SKM-1 treated with dmso at 0.1 percent for 144 hours (cell line): ENCODE results near the gene APIP.

Experiments
- DNase-seq: peaks from one replicate; lab custom pipeline; 2025; ENCODE audit not compliant: unreplicated experiment; lab: John Stamatoyannopoulos, UW

Gene APIP

DNA sequence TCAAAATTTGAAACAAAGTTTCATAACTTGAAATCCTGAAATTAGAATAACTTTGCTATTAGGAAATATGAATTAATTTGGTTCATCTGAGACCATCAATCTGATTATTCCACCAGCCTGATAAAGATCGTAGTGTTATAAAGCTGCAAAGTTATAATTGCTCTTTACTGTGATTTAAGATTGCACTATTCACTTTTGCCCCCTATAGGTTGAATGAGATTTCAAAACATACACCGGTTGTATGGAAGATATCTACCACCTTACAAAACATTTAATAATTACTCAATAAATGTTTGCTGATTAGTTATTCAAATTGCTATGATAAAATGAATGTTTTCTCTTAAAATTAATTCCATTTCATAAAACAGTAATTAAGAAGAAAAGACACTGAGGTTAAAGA is 26.1 kb downstream of the APIP start:
- DNase-seq = no peak

DNA sequence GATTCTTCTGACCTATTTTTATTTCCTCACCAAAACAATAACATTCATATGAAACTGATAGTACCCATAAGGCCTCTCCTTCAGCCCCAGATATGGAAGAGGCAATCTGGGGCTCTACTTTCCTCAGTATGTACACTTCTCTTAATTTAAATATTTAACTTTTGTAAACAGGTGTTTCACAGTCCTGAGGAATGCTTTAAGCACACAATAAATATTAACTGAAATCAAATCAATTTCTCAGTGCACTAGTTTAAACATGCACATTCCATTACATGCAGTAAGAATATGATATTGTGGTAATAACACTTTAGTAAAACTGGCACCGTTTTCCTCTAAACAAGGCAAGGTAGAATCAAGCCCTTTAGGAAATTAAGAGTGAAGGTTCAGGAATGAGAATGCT is 28.9 kb downstream of the APIP start:
- DNase-seq = no peak

DNA sequence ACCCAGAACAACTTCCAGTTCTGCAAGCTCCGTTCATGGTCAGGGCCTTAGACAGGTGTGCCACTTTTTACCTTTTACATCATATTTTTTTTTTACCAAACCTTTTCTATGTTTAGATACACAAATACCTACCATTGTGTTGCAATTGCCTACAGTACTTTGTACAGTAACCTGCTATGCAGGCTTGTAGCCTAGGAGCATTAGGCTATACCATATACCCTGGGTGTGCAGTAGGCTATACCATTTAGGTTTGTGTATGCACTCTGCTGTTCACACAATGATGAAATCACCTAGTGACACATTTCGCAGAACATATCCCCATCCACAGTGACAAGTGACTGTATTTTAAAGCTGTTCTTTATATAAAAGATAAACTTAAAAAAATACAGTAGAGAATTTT is 29.6 kb downstream of the APIP start:
- no peak for DNase-seq

DNA sequence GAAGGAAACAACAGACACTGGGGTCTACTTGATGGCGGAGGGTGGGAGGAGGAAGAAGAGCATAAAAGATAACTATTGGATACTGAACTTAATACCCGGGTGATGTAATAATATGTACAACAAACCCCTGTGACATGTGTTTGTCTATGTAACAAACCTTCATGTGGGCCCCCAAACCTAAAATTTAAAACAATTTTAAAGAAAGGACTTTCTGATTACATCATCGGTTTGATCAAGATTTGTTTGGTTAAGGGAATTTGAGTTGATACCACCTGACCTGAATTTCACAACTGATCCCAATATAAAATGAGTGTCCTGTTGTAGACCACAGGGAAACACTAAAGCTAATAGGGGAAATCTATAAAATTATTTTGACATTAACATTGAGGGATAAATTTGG is 34.3 kb downstream of the APIP start:
- DNase-seq = no peak

DNA sequence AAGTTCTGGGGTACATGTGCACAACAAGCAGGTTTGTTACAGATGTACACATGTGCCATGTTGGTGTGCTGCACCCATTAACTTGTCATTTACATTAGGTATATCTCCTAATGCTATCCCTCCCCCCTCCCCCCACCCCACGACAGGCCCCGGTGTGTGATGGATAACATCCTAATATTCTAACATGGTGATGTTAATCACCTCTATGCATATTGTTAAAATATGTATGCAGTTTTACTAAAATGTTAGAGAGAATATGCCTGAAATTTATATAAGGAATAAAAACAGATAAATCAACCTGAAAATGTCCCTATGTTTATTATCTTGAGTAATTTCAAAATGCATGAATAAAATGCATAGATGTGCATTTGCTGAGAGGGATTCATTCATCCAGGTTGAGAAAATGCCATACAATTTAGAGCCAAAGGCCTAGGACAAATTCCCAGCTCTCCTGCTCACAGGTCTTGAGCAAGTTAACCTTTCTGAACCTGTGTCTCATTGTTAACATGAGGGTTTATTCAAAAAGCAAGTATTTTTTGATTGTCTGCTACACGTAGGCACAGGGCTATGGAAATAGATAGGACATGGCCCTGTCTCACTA is 38.7 kb downstream of the APIP start:
- no peak for DNase-seq

DNA sequence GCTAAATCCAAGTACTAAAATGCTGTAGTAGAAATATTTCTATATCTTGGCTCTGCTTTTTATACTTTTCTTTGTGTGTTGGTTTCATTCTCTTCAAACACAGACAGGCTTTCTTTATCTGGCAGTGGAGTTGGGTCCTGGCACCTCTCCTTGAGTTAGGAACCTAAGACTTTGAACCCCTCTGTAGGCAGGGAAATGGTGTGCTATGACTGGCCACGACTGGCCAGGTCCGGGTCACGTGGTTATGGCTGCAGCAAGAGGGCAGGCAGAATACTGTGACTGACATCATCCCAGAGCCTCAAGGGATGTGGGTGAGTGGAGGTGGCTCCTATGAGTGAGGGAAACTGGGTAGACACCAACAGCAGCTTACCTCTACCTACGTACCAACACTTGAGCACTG is 42.0 kb downstream of the APIP start:
- no peak for DNase-seq

DNA sequence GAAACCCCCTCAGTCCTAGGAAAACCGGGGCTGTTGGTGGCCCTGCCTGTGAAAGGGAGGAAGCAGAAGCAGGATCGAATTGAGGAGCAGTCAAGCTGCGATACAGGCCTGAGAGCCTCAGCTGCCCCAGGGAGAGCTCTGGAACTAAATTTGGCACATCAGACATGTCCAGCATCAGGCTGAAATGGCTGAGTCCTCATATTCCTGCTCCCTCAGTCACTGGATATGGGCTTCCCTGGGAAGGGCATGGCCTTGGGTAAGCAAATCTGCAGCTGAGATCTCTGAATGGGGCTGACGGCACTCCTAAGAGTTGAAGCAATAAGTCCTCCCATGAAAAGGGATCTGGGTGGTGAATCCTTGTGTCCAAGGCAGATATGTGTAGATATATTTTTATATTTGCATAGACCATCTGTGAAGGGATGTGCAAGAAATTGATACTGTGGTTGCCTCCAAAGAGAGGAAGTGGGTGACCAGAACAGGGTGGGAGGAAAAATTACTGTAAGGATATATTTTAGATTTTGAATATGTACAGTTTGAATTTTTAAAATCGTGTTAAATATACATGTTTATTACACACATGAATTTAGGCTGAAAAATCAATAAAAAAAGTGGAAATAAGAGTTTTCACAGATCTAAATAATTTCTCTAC is 45.5 kb downstream of the APIP start:
- DNase-seq = no peak

DNA sequence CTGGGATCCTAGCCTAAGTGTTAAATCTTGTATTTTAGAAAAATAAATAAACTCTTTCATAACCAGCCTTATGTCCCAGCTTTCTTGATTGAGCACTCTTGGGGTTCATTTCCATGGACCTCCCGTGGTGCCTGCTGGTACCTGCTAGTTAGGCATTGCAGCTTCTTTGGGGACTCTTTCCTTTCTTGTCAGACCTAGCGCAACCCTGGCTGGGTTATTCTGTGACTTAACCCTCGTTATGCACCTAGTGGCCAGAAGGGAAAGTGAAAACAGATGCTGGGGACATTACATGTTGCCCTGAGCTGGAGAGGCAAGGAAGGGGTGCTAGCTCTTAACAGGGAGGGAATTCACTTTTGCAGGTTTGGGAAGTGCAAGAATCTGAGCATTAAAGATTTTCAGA is 46.8 kb downstream of the APIP start:
- DNase-seq = no peak

DNA sequence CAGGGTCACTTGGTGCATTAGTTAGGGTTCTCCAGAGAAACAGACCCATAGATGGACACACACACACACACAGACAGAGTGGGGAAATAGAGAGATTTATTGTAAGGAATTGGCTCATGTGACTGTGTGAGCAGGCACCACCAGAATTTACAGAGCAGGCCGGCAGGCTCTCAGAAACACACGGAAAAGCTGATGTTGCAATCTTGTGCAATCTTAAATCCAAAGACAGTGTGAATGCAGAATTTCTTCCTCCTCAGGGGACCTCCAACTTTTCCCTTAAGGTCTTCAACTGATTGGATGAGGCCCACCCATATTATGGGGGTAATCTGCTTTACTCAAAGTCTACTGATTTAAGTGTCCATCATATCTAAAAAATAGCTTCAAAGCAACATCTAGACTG is 49.8 kb downstream of the APIP start:
- DNase-seq = peak; percentile 14

DNA sequence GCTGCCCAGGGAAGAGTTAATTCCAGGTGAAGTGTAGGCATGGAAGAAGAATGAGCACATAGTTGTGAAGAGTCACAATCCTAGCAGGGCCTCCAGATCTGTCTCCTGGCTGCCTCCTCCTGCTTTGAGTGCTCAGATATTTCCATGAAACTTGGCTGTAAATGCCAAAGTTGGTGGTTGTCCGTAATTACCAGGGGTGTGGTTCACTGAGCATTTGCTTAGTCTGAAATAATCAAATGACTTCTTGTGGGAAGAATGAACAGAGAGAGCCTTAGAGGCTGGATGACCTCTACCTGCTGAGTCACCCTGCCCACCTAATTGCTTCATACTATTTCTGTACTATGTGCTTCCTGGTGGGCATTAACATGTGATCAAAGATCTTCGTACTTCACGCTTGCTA is 50.9 kb downstream of the APIP start:
- no peak for DNase-seq

DNA sequence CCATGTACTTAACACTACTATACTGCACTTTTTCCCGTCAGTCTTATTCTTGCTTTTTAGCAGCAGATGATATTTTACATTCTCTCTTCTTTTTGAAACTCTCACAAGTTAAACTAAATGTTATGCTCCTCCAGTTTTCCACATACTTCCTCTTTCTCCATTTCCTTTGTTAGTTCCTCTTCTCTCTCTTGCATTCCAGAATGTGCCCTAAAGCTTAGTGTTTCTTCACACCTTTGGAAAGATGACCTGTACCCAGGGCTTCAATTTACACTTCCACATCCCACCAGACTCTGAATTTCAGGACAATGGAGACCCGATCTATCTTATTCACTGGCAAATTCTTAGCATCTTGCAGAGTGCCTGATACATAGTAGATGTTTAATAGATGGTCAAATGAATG is 51.8 kb downstream of the APIP start:
- peak; percentile 63 for DNase-seq

DNA sequence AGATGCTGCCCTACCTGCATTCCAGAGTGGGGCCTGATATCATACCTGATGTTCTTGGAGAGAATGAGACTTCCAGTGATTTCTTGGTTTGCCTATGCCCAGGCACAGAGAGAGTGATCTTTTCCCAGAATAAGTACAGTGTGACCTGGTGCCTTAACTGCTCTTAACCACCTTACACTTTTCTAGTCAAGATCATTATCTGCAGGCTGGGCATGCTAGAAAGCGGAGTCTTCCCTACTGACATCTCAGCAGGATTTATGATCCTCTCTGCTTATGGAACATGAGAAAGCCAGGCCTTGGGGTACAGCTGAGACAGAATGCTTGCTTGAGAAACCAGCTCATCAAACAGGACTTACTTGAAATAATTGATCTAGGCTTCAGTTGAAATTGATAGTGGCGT is 53.1 kb downstream of the APIP start:
- no peak for DNase-seq

DNA sequence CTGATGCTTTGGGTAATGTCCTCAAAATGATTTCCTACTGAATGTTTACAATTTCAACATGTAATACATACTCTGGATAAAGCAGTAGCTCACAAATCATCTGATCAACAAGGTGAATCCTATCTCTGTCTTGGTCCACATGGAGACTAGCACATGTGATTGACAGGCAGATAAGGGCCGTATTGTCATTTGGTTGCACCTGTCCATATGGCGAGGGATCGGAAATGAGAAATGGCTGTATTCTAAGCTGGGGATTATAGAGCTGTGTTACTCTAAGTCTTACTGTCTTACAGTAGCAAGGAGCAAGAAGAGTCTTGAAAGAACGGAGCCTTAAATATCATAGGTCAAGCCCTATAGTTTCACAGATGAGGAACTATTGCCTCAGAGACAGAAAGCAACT is 55.7 kb downstream of the APIP start:
- no peak for DNase-seq

DNA sequence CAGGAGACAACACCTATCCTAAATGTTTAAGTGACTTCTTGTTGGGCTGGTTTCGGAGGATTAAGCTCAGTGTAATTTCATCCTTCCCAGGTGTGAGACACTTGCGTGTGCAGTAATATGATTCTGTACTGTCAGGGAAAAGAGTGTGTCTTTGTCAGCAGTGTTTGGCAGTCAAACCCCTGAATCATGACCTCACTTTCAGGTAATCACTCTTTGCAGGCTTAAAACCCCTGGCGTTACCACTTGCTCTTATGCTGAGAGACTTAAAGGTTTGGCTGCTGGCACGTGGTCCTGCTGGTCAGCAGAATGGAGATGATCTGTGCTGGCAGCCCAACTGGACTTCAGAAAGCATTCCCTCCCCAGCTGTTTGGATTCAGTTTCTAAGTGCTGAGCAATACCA is 56.1 kb downstream of the APIP start:
- DNase-seq = no peak

DNA sequence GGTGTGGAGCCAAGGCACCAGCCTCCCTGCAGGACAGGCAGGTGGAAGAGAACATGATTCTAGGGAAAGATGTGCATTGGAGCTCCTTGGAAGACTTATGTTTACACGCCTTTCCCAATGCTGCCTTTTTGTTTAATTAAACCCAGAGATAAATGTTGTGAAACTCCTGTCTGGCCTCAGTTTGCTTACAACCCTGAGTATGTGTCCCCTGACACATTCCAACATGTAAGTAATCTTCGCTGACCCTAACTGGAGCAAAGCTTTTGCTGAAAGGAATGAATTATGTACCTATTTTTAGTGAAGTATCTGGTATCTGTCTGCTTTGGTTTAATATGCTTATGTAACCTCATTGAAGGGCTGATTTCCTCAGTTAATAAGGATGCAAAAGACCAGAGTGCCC is 56.7 kb downstream of the APIP start:
- DNase-seq = no peak

DNA sequence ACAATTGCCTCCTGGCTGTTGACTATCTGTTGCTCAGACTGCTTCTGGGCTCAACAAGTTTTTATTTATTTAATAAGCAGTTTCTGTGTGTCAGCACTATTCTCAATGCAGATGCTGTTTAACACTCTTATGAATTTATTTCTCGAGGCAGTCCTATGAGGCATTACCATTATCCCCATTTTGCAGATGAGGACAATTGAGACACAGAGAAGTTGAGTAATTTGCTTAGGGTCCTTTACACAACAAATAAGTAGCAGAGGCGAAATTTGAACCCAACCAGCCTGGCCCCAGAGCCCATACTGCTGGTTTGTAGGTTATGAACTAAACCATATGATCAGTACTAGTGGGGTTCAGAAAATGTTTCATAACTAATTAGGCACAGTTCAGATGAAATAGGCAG is 58.7 kb downstream of the APIP start:
- DNase-seq = no peak

DNA sequence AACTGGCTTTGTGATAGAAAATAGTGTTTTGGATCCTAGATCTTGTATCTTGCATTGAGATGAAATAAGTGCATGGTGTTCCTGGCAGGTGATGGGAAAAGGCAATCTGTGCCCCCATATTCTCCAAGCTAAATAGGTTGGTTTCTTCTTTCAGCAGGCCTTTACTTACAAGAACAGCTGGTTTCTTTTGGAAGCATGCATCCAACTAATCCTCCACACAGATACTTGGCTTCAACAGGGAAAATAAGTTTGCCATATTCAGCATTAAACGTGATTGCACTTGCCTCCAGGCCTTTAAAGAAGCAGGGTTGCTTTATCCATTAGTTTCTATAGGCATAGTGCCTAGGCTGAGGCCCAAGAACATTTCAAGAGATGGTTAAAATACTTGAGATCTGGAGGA is 59.9 kb downstream of the APIP start:
- no peak for DNase-seq

DNA sequence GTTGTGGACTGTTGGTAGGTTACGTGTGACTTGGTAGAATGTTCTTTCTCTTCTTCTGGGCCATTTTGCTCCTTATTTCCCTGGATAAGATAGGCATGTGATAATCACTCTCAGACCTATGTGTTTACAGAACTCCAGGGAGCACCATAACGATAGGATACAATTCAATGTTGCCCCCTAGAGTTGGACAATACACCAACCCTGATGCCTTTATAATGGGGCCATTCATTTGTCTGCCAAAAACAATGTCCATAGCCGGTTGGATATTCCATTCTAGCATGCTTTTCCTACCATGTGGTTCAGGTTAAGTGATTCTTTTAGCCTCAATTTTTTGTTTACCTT is 60.5 kb downstream of the APIP start:
- DNase-seq = no peak

DNA sequence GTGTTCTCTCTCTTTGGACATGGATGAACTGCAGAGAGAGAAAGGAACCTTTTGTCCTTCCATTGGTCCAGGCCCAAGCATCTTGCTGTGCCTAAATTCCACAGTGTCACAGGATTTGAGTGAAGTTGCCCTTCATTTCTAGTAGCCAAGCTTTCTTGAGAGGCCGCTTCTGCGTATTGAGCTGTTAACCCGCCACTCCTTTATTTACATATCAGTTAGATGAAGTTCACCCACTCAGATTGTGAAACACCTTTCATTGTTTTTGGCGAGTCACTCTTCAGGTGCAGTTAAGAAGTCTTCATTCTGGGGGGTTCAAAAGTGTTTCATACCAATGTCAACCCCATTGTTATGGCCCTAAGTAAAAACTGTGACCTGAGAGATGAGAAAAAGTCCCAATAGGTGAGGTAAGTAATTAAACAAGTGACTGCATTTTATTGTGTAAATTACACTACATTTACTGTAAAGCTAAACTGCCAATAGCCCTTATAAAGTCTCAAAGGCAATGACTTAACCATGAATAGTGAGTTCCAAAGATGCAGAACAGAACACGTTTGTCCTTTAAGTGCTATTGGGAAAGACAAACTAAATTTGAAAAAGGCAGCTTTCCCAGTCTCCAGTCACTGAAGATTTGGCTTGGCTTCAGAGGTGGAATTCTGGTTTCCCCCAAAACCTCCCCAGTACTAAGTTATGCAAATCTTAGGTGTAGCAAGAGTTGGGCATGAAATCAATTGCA is 61.0 kb downstream of the APIP start:
- DNase-seq = no peak

DNA sequence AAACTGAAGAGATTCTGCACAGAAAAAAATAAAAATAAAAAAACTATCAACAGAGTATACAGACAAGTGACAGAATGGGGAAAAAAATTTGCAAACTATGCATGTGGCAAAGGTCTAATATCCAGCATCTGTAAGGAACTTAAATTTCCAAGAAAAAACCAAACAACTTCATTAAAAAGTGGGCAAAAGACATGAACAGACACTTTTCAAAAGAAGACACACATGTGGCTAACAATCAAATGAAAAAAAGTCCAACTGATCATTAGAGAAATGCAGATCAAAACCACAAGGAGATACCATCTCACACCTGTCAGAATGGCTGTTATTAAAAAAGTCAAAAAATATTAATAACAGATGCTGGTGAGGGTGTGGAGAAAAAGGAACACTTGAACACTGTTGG is 64.3 kb downstream of the APIP start:
- no peak for DNase-seq

DNA sequence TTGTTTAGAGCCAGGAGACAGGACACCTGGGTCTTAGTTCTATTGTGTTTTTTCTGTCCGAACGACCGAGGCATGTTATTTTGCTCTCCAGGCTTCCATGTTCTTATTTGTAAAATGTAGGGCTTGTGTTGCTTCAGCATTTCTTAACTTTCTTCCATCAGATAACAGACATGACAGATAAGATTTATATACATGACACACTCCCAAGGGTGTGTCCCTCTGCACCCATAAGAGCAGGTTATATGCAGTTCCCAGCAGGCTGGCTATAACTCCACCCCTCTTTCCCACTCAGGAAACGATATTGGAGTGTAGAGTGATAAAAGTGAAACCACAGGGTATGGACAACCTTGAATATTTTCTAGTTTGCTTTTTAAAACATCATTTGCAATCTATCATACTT is 65.8 kb downstream of the APIP start:
- no peak for DNase-seq

DNA sequence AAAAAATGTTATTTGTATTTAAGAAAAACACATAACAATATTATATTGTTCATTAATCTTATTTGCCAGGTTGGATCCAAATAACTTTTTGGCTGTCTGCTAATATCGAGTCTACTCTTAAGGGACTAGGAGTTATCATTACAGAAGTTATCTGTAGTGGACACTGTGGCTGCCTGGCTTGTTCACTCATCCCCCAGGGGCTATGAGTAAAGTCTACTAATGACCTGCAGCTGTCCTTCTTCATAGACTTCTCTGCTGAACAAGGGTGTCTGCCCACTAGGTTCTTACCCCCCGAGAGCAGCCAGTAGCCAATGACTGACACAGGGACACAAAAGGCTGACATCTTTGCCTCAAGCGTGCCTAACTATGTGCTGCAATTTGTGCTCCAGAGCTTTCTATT is 69.7 kb downstream of the APIP start:
- DNase-seq = no peak
